ENCODE data around the gene NRM.

NRM gene

DNA sequence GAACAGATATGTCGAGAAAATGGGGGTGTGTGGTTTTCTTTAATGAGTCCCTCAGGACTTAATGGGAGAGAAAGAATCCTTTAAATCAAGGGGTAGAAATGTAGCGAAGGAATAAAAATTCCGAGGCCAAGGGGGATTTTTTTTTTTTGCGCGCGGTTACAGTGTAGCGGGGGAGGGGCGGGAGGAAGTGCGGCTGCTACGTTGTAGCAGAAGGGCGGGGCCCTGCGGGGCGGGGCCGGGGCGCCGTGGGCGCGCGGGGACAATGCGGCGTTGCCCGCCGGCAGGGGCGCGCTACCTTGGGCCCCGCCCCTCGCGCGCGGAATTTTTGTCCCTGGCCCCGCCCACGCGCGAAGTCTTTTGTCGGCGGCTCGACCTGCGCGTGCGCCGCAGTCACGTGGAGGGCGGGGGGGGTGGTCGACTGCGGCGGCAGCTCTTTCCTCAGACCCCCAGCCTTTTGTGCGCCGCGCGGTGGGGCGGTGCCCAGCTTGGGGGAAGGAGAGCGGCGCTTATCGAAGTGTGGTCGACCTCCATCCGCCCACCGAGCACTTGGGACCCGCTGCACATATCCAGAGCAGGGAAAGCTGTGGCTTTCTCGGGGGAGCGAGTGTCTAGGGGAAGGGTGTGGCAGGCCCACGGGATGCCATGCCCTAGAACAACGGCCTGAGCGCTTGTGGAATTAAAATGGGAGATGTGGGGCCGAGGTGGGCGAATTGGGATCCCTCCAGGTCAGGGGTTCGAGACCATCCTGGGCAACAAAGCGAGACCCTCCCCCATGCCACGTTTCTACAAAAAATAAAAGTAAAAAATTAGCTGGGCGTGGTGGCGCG lies 30.6 kb upstream of the NRM start (continued):
- TF ChIP-seq ZNF600 (tag by site-specific recombination; IDR thresholded peaks at IDR 0.05) (no peak), ZNF169 (tag by site-specific recombination; IDR thresholded peaks at IDR 0.05) (no peak), GLI4 (tag by site-specific recombination; IDR thresholded peaks at IDR 0.05) (no peak), ZNF23 (tag by site-specific recombination; IDR thresholded peaks at IDR 0.05; ENCODE audit: borderline replicate concordance) (no peak), ZNF501 (tag by site-specific recombination; IDR thresholded peaks at IDR 0.05) (0 out of 2 replicates have a peak, but pooled peaks have one; percentile 69), ZNF558 (tag by site-specific recombination; IDR thresholded peaks at IDR 0.05) (no peak)

DNA sequence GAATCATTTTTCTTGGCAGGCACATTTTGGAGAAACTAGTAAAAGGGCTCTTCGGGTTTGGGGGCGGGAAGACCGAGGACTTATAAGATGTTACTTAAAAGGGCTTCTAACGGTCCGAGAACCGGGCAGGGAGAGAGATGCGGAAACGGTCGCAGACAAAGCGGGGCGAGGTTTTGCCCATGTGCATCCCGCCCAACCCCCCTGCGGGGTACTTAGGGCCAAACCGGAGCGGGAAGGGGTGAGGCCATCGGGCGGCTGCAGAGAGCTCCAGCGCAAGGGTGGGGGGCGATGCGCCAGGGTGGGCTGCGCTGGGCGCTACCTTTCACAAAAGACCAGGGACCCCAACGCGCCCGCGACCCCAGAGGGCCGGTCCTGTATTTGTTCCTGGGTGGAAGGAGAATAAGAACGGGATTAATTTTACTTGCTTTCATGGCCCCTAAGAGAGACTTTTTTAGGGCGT lies 30.0 kb upstream of the NRM start:
- POLR2A ChIA-PET = interaction anchor here (0.6 to 10.1 kb wide), 25 partner anchors 8 to 337 kb away, joined by 3 to 235 read pairs (median 4); partner anchors contain the start of genes DHX16, GNL1, GTF2H4 and IER3
- Histone ChIP-seq H3K36me3 (ENCODE audit: control insufficient read depth in 2 of 2, insufficient read depth in 1 of 2, low read length in 2 of 2) (peaks cover 15 to 44% of the 10 kb centered on the region in 2 experiments), H3K4me3 (ENCODE audit: low read depth, low read length) (peak overlapping the region; percentile 87), H3K9me3 (ENCODE audit: control insufficient read depth, insufficient read depth, low read depth, low read length) (no peaks in the 10 kb centered on the region), H3K4me1 (ENCODE audit: control insufficient read depth, insufficient read depth, low read length) (peaks cover 6% of the 10 kb centered on the region), H3K27ac (ENCODE audit: extremely low read depth, low read depth, low read length) (peak overlapping the region; percentile 93)
- CTCF ChIA-PET = interaction anchor here (0.6 to 18.7 kb wide), 8 partner anchors 10 to 673 kb away, joined by 4 to 692 read pairs (median 14); partner anchors contain the start of genes DHX16 and NRM
- TF ChIP-seq, protein P1, sequence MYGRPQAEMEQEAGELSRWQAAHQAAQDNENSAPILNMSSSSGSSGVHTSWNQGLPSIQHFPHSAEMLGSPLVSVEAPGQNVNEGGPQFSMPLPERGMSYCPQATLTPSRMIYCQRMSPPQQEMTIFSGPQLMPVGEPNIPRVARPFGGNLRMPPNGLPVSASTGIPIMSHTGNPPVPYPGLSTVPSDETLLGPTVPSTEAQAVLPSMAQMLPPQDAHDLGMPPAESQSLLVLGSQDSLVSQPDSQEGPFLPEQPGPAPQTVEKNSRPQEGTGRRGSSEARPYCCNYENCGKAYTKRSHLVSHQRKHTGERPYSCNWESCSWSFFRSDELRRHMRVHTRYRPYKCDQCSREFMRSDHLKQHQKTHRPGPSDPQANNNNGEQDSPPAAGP (tag by site-specific recombination; IDR thresholded peaks at IDR 0.05) = peak; percentile 24; the same call in 1 of the 2 replicates
- TF ChIP-seq ZSCAN30 (tag by site-specific recombination; IDR thresholded peaks at IDR 0.05) (0 out of 2 replicates have a peak, but pooled peaks have one; percentile 5), HOXD13 (CRISPR knock-in tag; IDR thresholded peaks at IDR 0.05; ENCODE audit: borderline replicate concordance) (no peak), KLF16 (tag by site-specific recombination; IDR thresholded peaks at IDR 0.05) (0 out of 2 replicates have a peak, but pooled peaks have one; percentile 12), ZNF394 (tag by site-specific recombination; IDR thresholded peaks at IDR 0.05; ENCODE audit: borderline replicate concordance) (no peak), ZBTB20 (tag by site-specific recombination; IDR thresholded peaks at IDR 0.05) (no peak), ZNF544 (tag by site-specific recombination; IDR thresholded peaks at IDR 0.05) (no peak), SP2 (tag by site-specific recombination; IDR thresholded peaks at IDR 0.05) (peak; percentile 65), ZBTB1 (tag by site-specific recombination; IDR thresholded peaks at IDR 0.05) (no peak), ZNF2 (tag by site-specific recombination; IDR thresholded peaks at IDR 0.05) (peak; percentile 18), ZNF548 (tag by site-specific recombination; IDR thresholded peaks at IDR 0.05) (peak; percentile 21; the same call in 1 of the 2 replicates), ZBTB48 (tag by site-specific recombination; IDR thresholded peaks at IDR 0.05) (peak; percentile 62; the same call in 1 of the 2 replicates), KLF1 (tag by site-specific recombination; IDR thresholded peaks at IDR 0.05) (peak; percentile 65), ZFP37 (tag by site-specific recombination; IDR thresholded peaks at IDR 0.05) (no peak), ZNF426 (tag by site-specific recombination; IDR thresholded peaks at IDR 0.05) (0 out of 2 replicates have a peak, but pooled peaks have one; percentile 3), ZNF274 (IDR thresholded peaks at IDR 0.05; ENCODE audit: low read length) (no peak), ZNF274 (tag by site-specific recombination; IDR thresholded peaks at IDR 0.05; ENCODE audit: borderline replicate concordance) (no peak)
- TF ChIP-seq, protein P2, sequence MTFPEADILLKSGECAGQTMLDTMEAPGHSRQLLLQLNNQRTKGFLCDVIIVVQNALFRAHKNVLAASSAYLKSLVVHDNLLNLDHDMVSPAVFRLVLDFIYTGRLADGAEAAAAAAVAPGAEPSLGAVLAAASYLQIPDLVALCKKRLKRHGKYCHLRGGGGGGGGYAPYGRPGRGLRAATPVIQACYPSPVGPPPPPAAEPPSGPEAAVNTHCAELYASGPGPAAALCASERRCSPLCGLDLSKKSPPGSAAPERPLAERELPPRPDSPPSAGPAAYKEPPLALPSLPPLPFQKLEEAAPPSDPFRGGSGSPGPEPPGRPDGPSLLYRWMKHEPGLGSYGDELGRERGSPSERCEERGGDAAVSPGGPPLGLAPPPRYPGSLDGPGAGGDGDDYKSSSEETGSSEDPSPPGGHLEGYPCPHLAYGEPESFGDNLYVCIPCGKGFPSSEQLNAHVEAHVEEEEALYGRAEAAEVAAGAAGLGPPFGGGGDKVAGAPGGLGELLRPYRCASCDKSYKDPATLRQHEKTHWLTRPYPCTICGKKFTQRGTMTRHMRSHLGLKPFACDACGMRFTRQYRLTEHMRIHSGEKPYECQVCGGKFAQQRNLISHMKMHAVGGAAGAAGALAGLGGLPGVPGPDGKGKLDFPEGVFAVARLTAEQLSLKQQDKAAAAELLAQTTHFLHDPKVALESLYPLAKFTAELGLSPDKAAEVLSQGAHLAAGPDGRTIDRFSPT (tag by site-specific recombination; IDR thresholded peaks at IDR 0.05) = peak; percentile 27; the same call in 1 of the 2 replicates
- TF ChIP-seq, protein P3, sequence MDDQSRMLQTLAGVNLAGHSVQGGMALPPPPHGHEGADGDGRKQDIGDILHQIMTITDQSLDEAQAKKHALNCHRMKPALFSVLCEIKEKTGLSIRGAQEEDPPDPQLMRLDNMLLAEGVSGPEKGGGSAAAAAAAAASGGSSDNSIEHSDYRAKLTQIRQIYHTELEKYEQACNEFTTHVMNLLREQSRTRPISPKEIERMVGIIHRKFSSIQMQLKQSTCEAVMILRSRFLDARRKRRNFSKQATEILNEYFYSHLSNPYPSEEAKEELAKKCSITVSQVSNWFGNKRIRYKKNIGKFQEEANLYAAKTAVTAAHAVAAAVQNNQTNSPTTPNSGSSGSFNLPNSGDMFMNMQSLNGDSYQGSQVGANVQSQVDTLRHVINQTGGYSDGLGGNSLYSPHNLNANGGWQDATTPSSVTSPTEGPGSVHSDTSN (CRISPR knock-in tag; IDR thresholded peaks at IDR 0.05) = no peak
- TF ChIP-seq, protein P4, sequence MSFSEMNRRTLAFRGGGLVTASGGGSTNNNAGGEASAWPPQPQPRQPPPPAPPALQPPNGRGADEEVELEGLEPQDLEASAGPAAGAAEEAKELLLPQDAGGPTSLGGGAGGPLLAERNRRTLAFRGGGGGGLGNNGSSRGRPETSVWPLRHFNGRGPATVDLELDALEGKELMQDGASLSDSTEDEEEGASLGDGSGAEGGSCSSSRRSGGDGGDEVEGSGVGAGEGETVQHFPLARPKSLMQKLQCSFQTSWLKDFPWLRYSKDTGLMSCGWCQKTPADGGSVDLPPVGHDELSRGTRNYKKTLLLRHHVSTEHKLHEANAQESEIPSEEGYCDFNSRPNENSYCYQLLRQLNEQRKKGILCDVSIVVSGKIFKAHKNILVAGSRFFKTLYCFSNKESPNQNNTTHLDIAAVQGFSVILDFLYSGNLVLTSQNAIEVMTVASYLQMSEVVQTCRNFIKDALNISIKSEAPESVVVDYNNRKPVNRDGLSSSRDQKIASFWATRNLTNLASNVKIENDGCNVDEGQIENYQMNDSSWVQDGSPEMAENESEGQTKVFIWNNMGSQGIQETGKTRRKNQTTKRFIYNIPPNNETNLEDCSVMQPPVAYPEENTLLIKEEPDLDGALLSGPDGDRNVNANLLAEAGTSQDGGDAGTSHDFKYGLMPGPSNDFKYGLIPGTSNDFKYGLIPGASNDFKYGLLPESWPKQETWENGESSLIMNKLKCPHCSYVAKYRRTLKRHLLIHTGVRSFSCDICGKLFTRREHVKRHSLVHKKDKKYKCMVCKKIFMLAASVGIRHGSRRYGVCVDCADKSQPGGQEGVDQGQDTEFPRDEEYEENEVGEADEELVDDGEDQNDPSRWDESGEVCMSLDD (tag by site-specific recombination; IDR thresholded peaks at IDR 0.05) = 0 out of 2 replicates have a peak, but pooled peaks have one; percentile 49
- TF ChIP-seq, protein P5, sequence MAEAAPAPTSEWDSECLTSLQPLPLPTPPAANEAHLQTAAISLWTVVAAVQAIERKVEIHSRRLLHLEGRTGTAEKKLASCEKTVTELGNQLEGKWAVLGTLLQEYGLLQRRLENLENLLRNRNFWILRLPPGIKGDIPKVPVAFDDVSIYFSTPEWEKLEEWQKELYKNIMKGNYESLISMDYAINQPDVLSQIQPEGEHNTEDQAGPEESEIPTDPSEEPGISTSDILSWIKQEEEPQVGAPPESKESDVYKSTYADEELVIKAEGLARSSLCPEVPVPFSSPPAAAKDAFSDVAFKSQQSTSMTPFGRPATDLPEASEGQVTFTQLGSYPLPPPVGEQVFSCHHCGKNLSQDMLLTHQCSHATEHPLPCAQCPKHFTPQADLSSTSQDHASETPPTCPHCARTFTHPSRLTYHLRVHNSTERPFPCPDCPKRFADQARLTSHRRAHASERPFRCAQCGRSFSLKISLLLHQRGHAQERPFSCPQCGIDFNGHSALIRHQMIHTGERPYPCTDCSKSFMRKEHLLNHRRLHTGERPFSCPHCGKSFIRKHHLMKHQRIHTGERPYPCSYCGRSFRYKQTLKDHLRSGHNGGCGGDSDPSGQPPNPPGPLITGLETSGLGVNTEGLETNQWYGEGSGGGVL (tag by site-specific recombination; IDR thresholded peaks at IDR 0.05) = 0 out of 2 replicates have a peak, but pooled peaks have one; percentile 22
